HG03442 (cell line): ENCODE measurements around the gene NOTCH2.

Experiments
- ATAC-seq: cut with Tn5 transposase; IDR thresholded peaks from one replicate; pipeline ENCODE4 v1.9.1; 2021; ENCODE audit warnings: mild to moderate bottlenecking, moderate library complexity; ENCODE audit not compliant: unreplicated experiment

Gene NOTCH2

GRCh38 chr1:119911775-119912174 is 157.7 kb downstream of the NOTCH2 start:
- ATAC-seq, result no peak

GRCh38 chr1:119910618-119911017 is 158.8 kb downstream of the NOTCH2 start:
- ATAC-seq, result no peak

GRCh38 chr1:119909890-119910596 is 159.4 kb downstream of the NOTCH2 start:
- no peak for ATAC-seq

- ATAC-seq, result no peak
Measured at GRCh38 chr1:119908661-119909060, 160.8 kb downstream of the NOTCH2 start.

GRCh38 chr1:119906927-119907652 is 162.4 kb downstream of the NOTCH2 start:
- ATAC-seq, result no peak

GRCh38 chr1:119903443-119903835 is 166.0 kb downstream of the NOTCH2 start:
- ATAC-seq, result no peak

GRCh38 chr1:119902775-119903442 is 166.6 kb downstream of the NOTCH2 start:
- ATAC-seq, result no peak

GRCh38 chr1:119898981-119899720 is 170.3 kb downstream of the NOTCH2 start:
- ATAC-seq, result no peak

- ATAC-seq, result no peak
Measured at GRCh38 chr1:119898530-119898929, 170.9 kb downstream of the NOTCH2 start.

- no peak for ATAC-seq
Measured at GRCh38 chr1:119896303-119896702, 173.2 kb downstream of the NOTCH2 start, which contains the start of gene ADAM30. ADAM30 (minus strand) TSS chr1:119896515; CDS start chr1:119896336, 179 bp downstream.

- ATAC-seq, result no peak
Measured at GRCh38 chr1:119895102-119895501, 174.4 kb downstream of the NOTCH2 start.

- ATAC-seq, result no peak
Measured at GRCh38 chr1:119893827-119894700, 175.4 kb downstream of the NOTCH2 start.

GRCh38 chr1:119893238-119893791 is 176.1 kb downstream of the NOTCH2 start:
- no peak for ATAC-seq

- no peak for ATAC-seq
Measured at GRCh38 chr1:119891386-119891785, 178.1 kb downstream of the NOTCH2 start.

- no peak for ATAC-seq
Measured at GRCh38 chr1:119888476-119888875, 181.0 kb downstream of the NOTCH2 start.

- no peak for ATAC-seq
Measured at GRCh38 chr1:119887427-119887826, 182.0 kb downstream of the NOTCH2 start.

- ATAC-seq, result no peak
Measured at GRCh38 chr1:119885903-119886783, 183.3 kb downstream of the NOTCH2 start.

- no peak for ATAC-seq
Measured at GRCh38 chr1:119884711-119885110, 184.8 kb downstream of the NOTCH2 start.

GRCh38 chr1:119883826-119884225 is 185.6 kb downstream of the NOTCH2 start:
- ATAC-seq, result no peak
